Testis (tissue), 3 donors: ENCODE measurements around the gene KLHL3. TPM values are rescaled to one million over a fixed set of nuclear protein-coding genes. Genes with fewer than 3 reads are reported as not detected.

ENCODE experiments used
- DNase-seq: peaks from one replicate; pipeline ENCODE4 v3.0.0-alpha.2; 2019
- H3K27ac ChIP-seq, 2 donors: fragments of 200-600 bp; sonication (generic); one replicate each; pipeline ENCODE4 v1.5.1; 2019
- H3K27me3 ChIP-seq: fragments of 200-600 bp; sonication (generic); one replicate; pipeline ENCODE4 v1.5.1; 2019
- H3K36me3 ChIP-seq: fragments of 200-600 bp; sonication (generic); one replicate; pipeline ENCODE4 v1.5.1; 2017; ENCODE audit warnings: low read depth; ENCODE audit errors: missing control alignments
- H3K4me1 ChIP-seq: fragments of 200-600 bp; sonication (generic); one replicate; pipeline ENCODE4 v1.5.1; 2019
- H3K4me3 ChIP-seq, 2 donors: fragments of 200-600 bp; sonication (generic); one replicate each; pipeline ENCODE4 v1.5.1; 2017 to 2019
- H3K9me3 ChIP-seq: fragments of 200-600 bp; sonication (generic); one replicate; pipeline ENCODE4 v1.5.1; 2017
- CTCF ChIP-seq, 3 experiments: fragments of 450-650 bp in 2 of 3; fragments of 200-600 bp in 1 of 3; sonication (generic) in 1 of 3; IDR thresholded peaks; one replicate each; pipeline ENCODE4 v1.5.1; 2016 to 2019; ENCODE audit warnings: antibody characterized with exemption in 3 of 3, mild to moderate bottlenecking in 2 of 3, moderate library complexity in 1 of 3
- POLR2A ChIP-seq: fragments of 450-650 bp; IDR thresholded peaks from one replicate; pipeline ENCODE4 v1.6.1; 2017; ENCODE audit warnings: antibody characterized with exemption, mild to moderate bottlenecking, moderate library complexity
- WGBS, 2 donors: methylation state at CpG; one replicate each; pipeline ENCODE4 v1.1.5; 2018; 5-methylcytosine and 5-hydroxymethylcytosine counted together
- intact Hi-C: fragments of 100-400 bp; cut with DNase I; formaldehyde crosslinking; loops from one replicate; pipeline ENCODE4 v1.15.1; 2023; ENCODE audit warnings: low total_unique reads
- polyA plus RNA-seq: library from polyadenylated mRNA; stranded (reverse); fragments of 350-450 nt; fragmentation: Illumina TruSeq; extraction: RNeasy Lipid Tissue Mini Kit (QIAGEN cat#74804); gene quantifications from one replicate; pipeline ENCODE4 v1.2.3, GENCODE V29; 2014; ENCODE audit warnings: low read depth, low replicate concordance; ENCODE audit not compliant: insufficient read depth
- total RNA-seq, 2 donors: library from RNA; depleted of rRNA; stranded (reverse); fragments of >200 nt; gene quantifications; one replicate each; pipeline ENCODE4 v1.2.3, GENCODE V29; 2016

Gene KLHL3
- total and polyA plus RNA-seq, 3 donors from 2014 or later: 13.7 to 35.0 (median 26.2) TPM

DNA sequence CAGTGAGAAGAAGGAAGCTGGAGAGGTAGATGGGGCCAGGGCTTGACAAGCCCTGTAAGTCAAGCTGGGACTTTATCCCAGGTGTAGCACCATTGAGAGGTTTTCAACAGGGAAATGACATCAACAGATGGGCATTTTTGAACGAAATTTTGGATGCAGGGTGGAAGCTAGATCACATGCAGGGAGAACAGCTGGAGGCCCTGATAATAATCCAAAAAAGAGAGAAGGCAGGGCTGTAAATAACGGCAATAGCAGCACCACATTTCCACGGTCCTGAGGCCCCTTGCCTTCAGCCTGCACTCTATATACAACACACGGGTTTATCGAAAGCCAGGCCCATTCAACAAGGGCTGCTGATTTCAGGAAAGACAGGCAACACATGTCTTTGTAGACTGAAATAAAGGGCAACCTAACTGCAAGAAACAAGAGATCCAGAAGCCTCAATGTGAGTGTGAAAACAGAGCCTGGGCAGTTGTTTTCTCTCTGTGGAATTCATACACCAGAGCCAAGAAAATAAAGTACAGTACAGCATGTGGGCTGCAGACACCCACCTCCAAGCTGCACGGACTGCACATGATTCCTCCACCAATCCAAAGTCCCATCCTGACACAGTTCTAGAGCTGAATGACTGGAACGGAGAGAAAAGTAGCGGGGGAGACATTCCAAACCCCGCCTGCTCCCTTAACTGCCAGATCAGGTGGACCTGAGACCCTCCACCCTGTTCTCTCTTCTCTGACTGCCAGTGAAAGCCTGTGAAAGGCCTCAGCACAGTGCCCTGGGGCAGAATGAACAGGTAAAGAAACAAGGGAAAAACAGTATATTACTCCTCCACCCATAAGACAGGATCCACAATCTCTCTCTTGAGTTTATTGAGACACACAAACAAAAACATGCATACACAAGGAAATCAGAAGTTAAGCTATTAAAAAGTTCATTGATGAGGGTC, 36.3 kb downstream of the KLHL3 start:
- H3K4me1 ChIP-seq: no peaks in the 10 kb centered on the region
- intact Hi-C loops: no loop called here
- H3K36me3 ChIP-seq: no peaks in the 10 kb centered on the region
- TF ChIP-seq CTCF (IDR thresholded peaks at IDR 0.05): no peak
- TF ChIP-seq POLR2A: no peak
- 50 to 56% methylated on average over 9 of the region's 9 CpGs for WGBS, 2 donors
- H3K27ac ChIP-seq: no peak overlapping the region
- H3K4me3 ChIP-seq: no peak overlapping the region
- H3K27me3 ChIP-seq: no peaks in the 10 kb centered on the region
- peak; percentile 15 for DNase-seq
- H3K9me3 ChIP-seq: no peaks in the 10 kb centered on the region

GRCh38 chr5:137696481-137696880, 39.4 kb downstream of the KLHL3 start:
- H3K4me1 ChIP-seq: no peaks in the 10 kb centered on the region
- H3K36me3 ChIP-seq: no peaks in the 10 kb centered on the region
- no peak for DNase-seq
- WGBS, 2 donors: 0 to 38% methylated on average over 1 of the region's 1 CpG
- intact Hi-C loops: no loop called here
- H3K9me3 ChIP-seq: no peaks in the 10 kb centered on the region
- no peak overlapping the region for H3K27ac ChIP-seq
- H3K27me3 ChIP-seq: no peaks in the 10 kb centered on the region
- H3K4me3 ChIP-seq: no peak overlapping the region
- TF ChIP-seq CTCF (IDR thresholded peaks at IDR 0.05) (no peak), POLR2A (no peak)

DNA sequence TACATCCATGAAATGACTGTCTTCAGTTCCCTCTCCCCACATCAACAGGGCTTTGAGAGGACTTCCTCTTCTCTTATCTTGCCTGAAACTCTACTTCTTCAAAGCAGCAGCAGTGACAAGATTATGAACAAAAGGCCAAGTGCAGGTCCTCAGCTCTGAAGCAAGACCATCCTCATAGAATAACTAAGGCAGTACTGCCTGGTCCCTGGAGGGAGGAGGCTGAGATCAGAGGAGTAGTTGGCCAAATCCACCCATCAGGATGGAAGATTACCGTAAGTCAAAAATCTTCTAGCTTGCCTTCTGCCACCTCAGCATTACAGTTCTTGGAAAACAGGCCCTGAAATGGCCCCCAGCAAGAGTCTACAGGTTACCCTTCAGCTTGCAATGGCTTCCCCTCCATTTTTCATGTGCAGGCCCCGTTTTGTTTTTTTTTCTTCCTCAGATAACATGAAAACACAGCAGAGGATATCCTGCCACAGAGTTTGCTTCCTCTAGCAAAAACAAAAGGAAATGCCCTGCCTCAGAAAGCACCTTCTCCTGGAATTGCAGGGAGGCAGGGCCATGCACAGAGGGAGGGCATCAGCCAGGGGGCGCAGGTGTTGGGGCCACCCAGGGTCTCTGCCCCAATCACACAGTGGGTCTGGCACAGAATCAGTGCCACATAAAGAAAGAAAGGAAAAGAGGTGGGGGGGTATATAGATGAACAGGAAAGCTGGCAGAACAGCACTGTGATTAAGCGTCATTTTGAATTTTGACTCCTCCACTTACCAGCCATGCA, 40.0 kb downstream of the KLHL3 start:
- Histone ChIP-seq H3K27ac (no peak overlapping the region), H3K36me3 (no peaks in the 10 kb centered on the region), H3K4me3 (no peak overlapping the region), H3K4me1 (no peaks in the 10 kb centered on the region), H3K9me3 (no peaks in the 10 kb centered on the region), H3K27me3 (no peaks in the 10 kb centered on the region)
- WGBS, 2 donors: 81 to 82% methylated on average over 4 of the region's 4 CpGs
- intact Hi-C loops: no loop called here
- TF ChIP-seq POLR2A: no peak
- TF ChIP-seq CTCF (IDR thresholded peaks at IDR 0.05): no peak
- DNase-seq: no peak

GRCh38 chr5:137693951-137694721, 41.8 kb downstream of the KLHL3 start:
- WGBS, 2 donors: 89 to 95% methylated on average over 7 of the region's 7 CpGs
- no peak overlapping the region for H3K4me3 ChIP-seq
- intact Hi-C loops: no loop called here
- no peaks in the 10 kb centered on the region for H3K9me3 ChIP-seq
- no peak overlapping the region for H3K27ac ChIP-seq
- no peak for DNase-seq
- no peaks in the 10 kb centered on the region for H3K27me3 ChIP-seq
- TF ChIP-seq POLR2A: no peak
- H3K4me1 ChIP-seq: no peaks in the 10 kb centered on the region
- no peaks in the 10 kb centered on the region for H3K36me3 ChIP-seq
